GM08714 (cell line): ENCODE measurements around the gene IDE.
A peak's percentile ranks its signal among the peaks of the same experiment; 100 is the strongest.
"Not testable (repeated sequence)": the region's sequence is repeated elsewhere in the genome, so short reads cannot be mapped to it uniquely, and the experiment has no call there.

Source experiments
- H3K4me3 ChIP-seq: fragments of 200-500 bp; sonication (Bioruptor generic); 2 replicates; pipeline ENCODE4 v1.5.1; 2014; ENCODE audit warnings: mild to moderate bottlenecking, low read length, inconsistent platforms
- ZNF274 ChIP-seq: IDR thresholded peaks from 2 replicates; pipeline ENCODE4 v1.6.1; 2012; ENCODE audit warnings: mild to moderate bottlenecking, low read depth, low read length

The IDE gene

GRCh38 chr10:92573798-92574547, at the start of gene IDE:
Gene IDE, minus strand, starts transcription at chr10:92574093. Its CDS starts 74 bp downstream, at chr10:92574019.
- peak within 1 kb of the TSS; percentile 88 for H3K4me3 ChIP-seq
- no peak for TF ChIP-seq ZNF274

- no peak for TF ChIP-seq ZNF274
- H3K4me3 ChIP-seq = no peak overlapping the region
These were observed 45.5 kb upstream of the IDE start for GRCh38 chr10:92619368-92619767.

- no peak overlapping the region for H3K4me3 ChIP-seq
- no peak for TF ChIP-seq ZNF274
These were observed 41.6 kb upstream of the IDE start for GRCh38 chr10:92615515-92615914.

- no peak for TF ChIP-seq ZNF274
- no peak overlapping the region for H3K4me3 ChIP-seq
These were observed 30.9 kb upstream of the IDE start for GRCh38 chr10:92604841-92605240.

- TF ChIP-seq ZNF274 = no peak
- no peak overlapping the region for H3K4me3 ChIP-seq
These were observed 24.4 kb upstream of the IDE start for GRCh38 chr10:92598321-92598720.

GRCh38 chr10:92595505-92595904, 21.6 kb upstream of the IDE start:
- no peak for TF ChIP-seq ZNF274
- no peak overlapping the region; the same call in 1 of the 2 replicates for H3K4me3 ChIP-seq

GRCh38 chr10:92593619-92594588, 20.0 kb upstream of the IDE start:
- H3K4me3 ChIP-seq = peak overlapping the region; percentile 81
- TF ChIP-seq ZNF274 = no peak

GRCh38 chr10:92592761-92593618, 19.1 kb upstream of the IDE start, which contains the start of gene KIF11:
Gene KIF11, plus strand, starts transcription at chr10:92593130. Its CDS starts 246 bp downstream, at chr10:92593376.
- TF ChIP-seq ZNF274 = no peak
- peak within 1 kb of the TSS; percentile 81 for H3K4me3 ChIP-seq

GRCh38 chr10:92591550-92592022, 17.7 kb upstream of the IDE start:
- peak overlapping the region; percentile 81 for H3K4me3 ChIP-seq
- no peak for TF ChIP-seq ZNF274

- peak overlapping the region; percentile 64 for H3K4me3 ChIP-seq
- TF ChIP-seq ZNF274 = no peak
These were observed 17.0 kb upstream of the IDE start for GRCh38 chr10:92590623-92591549.

GRCh38 chr10:92582347-92582746, 8.5 kb upstream of the IDE start:
- H3K4me3 ChIP-seq = not testable (repeated sequence)

- no peak for TF ChIP-seq ZNF274
- H3K4me3 ChIP-seq = no peak overlapping the region
These were observed 2.1 kb upstream of the IDE start for GRCh38 chr10:92575961-92576360.
